GM19023 (cell line): ENCODE measurements around the gene DNM3.
"Not testable (repeated sequence)": the region's sequence is repeated elsewhere in the genome, so short reads cannot be mapped to it uniquely, and the experiment has no call there.

ENCODE experiments used
- ATAC-seq: cut with Tn5 transposase; IDR thresholded peaks from one replicate; pipeline ENCODE4 v1.9.1; 2021; ENCODE audit warnings: mild to moderate bottlenecking, moderate library complexity; ENCODE audit not compliant: unreplicated experiment

The DNM3 gene

GRCh38 chr1:171841050-171841910 lies at the start of gene DNM3:
TSS of gene DNM3 (plus strand) at chr1:171841498. CDS start at chr1:171841657, 159 bp downstream.
- ATAC-seq = peak; percentile 88

- ATAC-seq = no peak
These were observed 48.5 kb upstream of the DNM3 start for GRCh38 chr1:171792656-171793369.

GRCh38 chr1:171793636-171794035 lies 47.7 kb upstream of the DNM3 start:
- ATAC-seq = no peak

- no peak for ATAC-seq
These were observed 47.2 kb upstream of the DNM3 start for GRCh38 chr1:171794085-171794484.

- no peak for ATAC-seq
These were observed 44.7 kb upstream of the DNM3 start for GRCh38 chr1:171796592-171796991.

- no peak for ATAC-seq
These were observed 43.0 kb upstream of the DNM3 start for GRCh38 chr1:171798311-171798710.

- no peak for ATAC-seq
These were observed 42.5 kb upstream of the DNM3 start for GRCh38 chr1:171798765-171799164.

GRCh38 chr1:171799166-171799565 lies 42.1 kb upstream of the DNM3 start:
- ATAC-seq = no peak

- ATAC-seq = not testable (repeated sequence)
These were observed 41.6 kb upstream of the DNM3 start for GRCh38 chr1:171799698-171800097.

GRCh38 chr1:171800342-171800741 lies 41.0 kb upstream of the DNM3 start:
- no peak for ATAC-seq

- ATAC-seq = no peak
These were observed 40.4 kb upstream of the DNM3 start for GRCh38 chr1:171800851-171801250.

- ATAC-seq = no peak
These were observed 39.8 kb upstream of the DNM3 start for GRCh38 chr1:171801487-171801891.

GRCh38 chr1:171802207-171802606 lies 39.1 kb upstream of the DNM3 start:
- ATAC-seq = no peak

- ATAC-seq = no peak
These were observed 38.3 kb upstream of the DNM3 start for GRCh38 chr1:171803045-171803444.

- ATAC-seq = no peak
These were observed 37.8 kb upstream of the DNM3 start for GRCh38 chr1:171803461-171804022.

GRCh38 chr1:171805395-171806115 lies 35.7 kb upstream of the DNM3 start:
- ATAC-seq = peak; percentile 91

GRCh38 chr1:171807556-171807955 lies 33.7 kb upstream of the DNM3 start:
- ATAC-seq = no peak

- ATAC-seq = no peak
These were observed 31.5 kb upstream of the DNM3 start for GRCh38 chr1:171809834-171810233.

- ATAC-seq = no peak
These were observed 29.6 kb upstream of the DNM3 start for GRCh38 chr1:171811672-171812071.

GRCh38 chr1:171814692-171815091 lies 26.6 kb upstream of the DNM3 start:
- no peak for ATAC-seq

GRCh38 chr1:171816300-171816901 lies 24.9 kb upstream of the DNM3 start:
- ATAC-seq = no peak
